H1 (cell line): Measurements from ENCODE around the gene TMPRSS15. TPM values are rescaled to one million over a fixed set of nuclear protein-coding genes. Genes with fewer than 3 reads are reported as not detected.

ENCODE experiments used
- CTCF ChIA-PET: fragments of 300-600 bp; sonication (Branson Sonifier 250); formaldehyde crosslinking; loops from one replicate; lab custom pipeline; 2021; ENCODE audit not compliant: partially characterized antibody; lab: Charles Lee
- POLR2A ChIA-PET: fragments of 300-600 bp; sonication (Branson Sonifier 250); formaldehyde crosslinking; loops from one replicate; lab custom pipeline; 2021; ENCODE audit warnings: inconsistent platforms; ENCODE audit not compliant: partially characterized antibody; lab: Charles Lee
- DNase-seq, 2 experiments: peaks; one replicate each; pipeline versions ENCODE4 v3.0.0 to v3.0.0-alpha.2; 2010 to 2022; ENCODE audit warnings: low spot score in 2 of 2, low read depth in 1 of 2, mixed read lengths in 1 of 2
- FAIRE-seq: peaks from 2 replicates; lab custom pipeline; 2011; peaks lifted over from hg19 to GRCh38; lab: Jason Lieb, UNC
- H2AFZ ChIP-seq: 2 replicates; pipeline ENCODE4 v1.8.1; 2012; ENCODE audit warnings: low read length, inconsistent platforms
- H2AK5ac ChIP-seq: 2 replicates; pipeline ENCODE4 v1.6.1; 2013; ENCODE audit warnings: low read depth, low read length
- H2BK120ac ChIP-seq: replicated peaks from 2 replicates; pipeline ENCODE3; 2013; ENCODE audit warnings: low read depth, low read length, inconsistent platforms
- H2BK12ac ChIP-seq: 2 replicates; pipeline ENCODE4 v1.6.1; 2013; ENCODE audit warnings: low read depth, low read length
- H2BK15ac ChIP-seq: 2 replicates; pipeline ENCODE4 v1.6.1; 2013; ENCODE audit warnings: low read length
- H2BK20ac ChIP-seq: 2 replicates; pipeline ENCODE4 v1.6.1; 2013; ENCODE audit warnings: low read length
- H2BK5ac ChIP-seq: 2 replicates; pipeline ENCODE4 v1.6.1; 2013; ENCODE audit warnings: low read depth, low read length
- H3K14ac ChIP-seq: 2 replicates; pipeline ENCODE4 v1.6.1; 2013; ENCODE audit warnings: inconsistent platforms; ENCODE audit not compliant: insufficient read length
- H3K18ac ChIP-seq: 2 replicates; pipeline ENCODE4 v1.6.1; 2013; ENCODE audit warnings: low read length; ENCODE audit errors: extremely low read depth
- H3K23ac ChIP-seq: 2 replicates; pipeline ENCODE4 v1.6.1; 2013; ENCODE audit warnings: inconsistent platforms; ENCODE audit not compliant: insufficient read length
- H3K23me2 ChIP-seq: 2 replicates; pipeline ENCODE4 v1.6.1; 2013; ENCODE audit warnings: low read depth, low read length
- H3K27ac ChIP-seq: 2 replicates; pipeline ENCODE4 v1.6.1; 2011; ENCODE audit warnings: low read depth, low read length, inconsistent platforms
- H3K27me3 ChIP-seq, 4 experiments: replicated peaks in 1 of 4; 1 replicate in 1 of 4; 2 replicates in 3 of 4; pipeline versions ENCODE4 v1.6.1 to v1.8.1; 2011 to 2013; ENCODE audit warnings: low read length in 3 of 4, mild to moderate bottlenecking in 3 of 4, inconsistent platforms in 2 of 4, mixed read lengths in 2 of 4, moderate library complexity in 1 of 4; ENCODE audit not compliant: control insufficient read depth in 3 of 4, insufficient read depth in 3 of 4; ENCODE audit errors: extremely low read depth in 1 of 4
- H3K36me3 ChIP-seq, 4 experiments: 2 replicates each; pipeline versions ENCODE4 v1.6.1 to v1.8.1; 2011 to 2013; ENCODE audit warnings: mild to moderate bottlenecking in 4 of 4, low read length in 3 of 4, moderate library complexity in 2 of 4, control low read depth in 1 of 4, inconsistent platforms in 1 of 4; ENCODE audit not compliant: insufficient read depth in 4 of 4, control insufficient read depth in 2 of 4
- H3K4ac ChIP-seq: replicated peaks from 2 replicates; pipeline ENCODE3; 2013; ENCODE audit warnings: low read length, low read depth, mixed read lengths, inconsistent platforms; ENCODE audit not compliant: insufficient read length
- H3K4me1 ChIP-seq, 4 experiments: replicated peaks in 1 of 4; 1 replicate in 1 of 4; 2 replicates in 3 of 4; pipeline versions ENCODE4 v1.6.1 to v1.8.1; 2011 to 2013; ENCODE audit warnings: low read length in 3 of 4, inconsistent platforms in 2 of 4, mixed read lengths in 1 of 4; ENCODE audit not compliant: insufficient read depth in 4 of 4, control insufficient read depth in 3 of 4
- H3K4me2 ChIP-seq, 2 experiments: 2 replicates each; pipeline versions ENCODE4 v1.6.1 to v1.8.1; 2011 to 2013; ENCODE audit warnings: low read depth in 2 of 2, low read length in 2 of 2, control low read depth in 1 of 2, inconsistent platforms in 1 of 2, mild to moderate bottlenecking in 1 of 2; ENCODE audit not compliant: insufficient read depth in 1 of 2
- H3K4me3 ChIP-seq, 4 experiments: fragments of 200-600, 300-600 bp in 1 of 4; sonication (generic), shearing (Covaris generic), sonication (Bioruptor Twin) in 1 of 4; 2 replicates each; pipeline versions ENCODE4 v1.5.1 to v1.8.1; 2011 to 2016; ENCODE audit warnings: low read length in 4 of 4, low read depth in 3 of 4, control low read depth in 2 of 4, inconsistent platforms in 2 of 4, mild to moderate bottlenecking in 2 of 4, mixed read lengths in 1 of 4, moderate library complexity in 1 of 4; ENCODE audit not compliant: insufficient read depth in 2 of 4; ENCODE audit errors: extremely low read depth in 1 of 4
- H3K56ac ChIP-seq: replicated peaks from 2 replicates; pipeline ENCODE3; 2013; ENCODE audit warnings: low read depth, mild to moderate bottlenecking, mixed read lengths, low read length, inconsistent platforms; ENCODE audit not compliant: insufficient read length
- H3K79me1 ChIP-seq: 2 replicates; pipeline ENCODE4 v1.6.1; 2013; ENCODE audit warnings: low read depth, low read length, control low read depth
- H3K79me2 ChIP-seq, 2 experiments: 2 replicates each; pipeline versions ENCODE4 v1.6.1 to v1.8.1; 2012 to 2013; ENCODE audit warnings: low read length in 2 of 2, mild to moderate bottlenecking in 2 of 2, inconsistent platforms in 1 of 2; ENCODE audit not compliant: insufficient read depth in 2 of 2, control insufficient read depth in 1 of 2
- H3K9ac ChIP-seq, 4 experiments: replicated peaks in 1 of 4; 1 replicate in 1 of 4; 2 replicates in 3 of 4; pipeline versions ENCODE4 v1.6.1 to v1.8.1; 2011 to 2013; ENCODE audit warnings: low read depth in 3 of 4, low read length in 3 of 4, control low read depth in 2 of 4, mild to moderate bottlenecking in 2 of 4, moderate library complexity in 2 of 4, inconsistent platforms in 1 of 4; ENCODE audit errors: extremely low read depth in 1 of 4
- H3K9me3 ChIP-seq, 2 experiments: 2 replicates each; pipeline versions ENCODE4 v1.6.1 to v1.8.1; 2012 to 2013; ENCODE audit warnings: mild to moderate bottlenecking in 2 of 2, moderate library complexity in 2 of 2, control low read depth in 1 of 2, inconsistent platforms in 1 of 2, low read depth in 1 of 2, low read length in 1 of 2, mixed read lengths in 1 of 2; ENCODE audit not compliant: insufficient read depth in 2 of 2
- H4K20me1 ChIP-seq, 2 experiments: replicated peaks in 1 of 2; 2 replicates each; pipeline versions ENCODE3 to v1.8.1; 2011 to 2013; ENCODE audit warnings: inconsistent platforms in 2 of 2, low read length in 2 of 2, mild to moderate bottlenecking in 1 of 2; ENCODE audit not compliant: insufficient read depth in 2 of 2, control insufficient read depth in 1 of 2
- H4K5ac ChIP-seq: 2 replicates; pipeline ENCODE4 v1.6.1; 2013; ENCODE audit warnings: low read length, low read depth, mixed read lengths, inconsistent platforms; ENCODE audit not compliant: insufficient read length
- H4K8ac ChIP-seq: 2 replicates; pipeline ENCODE4 v1.8.0; 2013; ENCODE audit warnings: mild to moderate bottlenecking, moderate library complexity, low read length, inconsistent platforms; ENCODE audit not compliant: insufficient read depth; ENCODE audit errors: extremely low read depth
- H4K91ac ChIP-seq: replicated peaks from 2 replicates; pipeline ENCODE3; 2013; ENCODE audit warnings: low read length, mixed read lengths, inconsistent platforms; ENCODE audit not compliant: insufficient read length
- BCL11A ChIP-seq, 2 experiments: IDR thresholded peaks; one replicate each; pipeline ENCODE4 v1.6.1; 2011; ENCODE audit warnings: low read depth in 2 of 2, low read length in 2 of 2, mild to moderate bottlenecking in 2 of 2
- KDM1A ChIP-seq: fragments of 200-600, 300-600 bp; sonication (generic); IDR thresholded peaks from 2 replicates; pipeline ENCODE4 v1.7.1; 2016; ENCODE audit warnings: mild to moderate bottlenecking, low read length, borderline replicate concordance
- SAP30 ChIP-seq: fragments of 300-600 bp; sonication (generic); IDR thresholded peaks from 2 replicates; pipeline ENCODE4 v1.7.1; 2012; ENCODE audit warnings: low read length, moderate library complexity, mild to moderate bottlenecking, inconsistent platforms; ENCODE audit not compliant: insufficient read depth, insufficient replicate concordance
- SP2 ChIP-seq: IDR thresholded peaks from 2 replicates; pipeline ENCODE4 v1.6.1; 2012; ENCODE audit warnings: mild to moderate bottlenecking, low read length, inconsistent platforms
- WGBS, 2 experiments: shearing (Covaris generic) in 1 of 2; methylation state at CpG; one replicate each; pipeline versions ENCODE4 v1.1.6 to v1.1.7; 2013 to 2015; ENCODE audit warnings: low lambda C conversion rate in 2 of 2, mixed read lengths in 2 of 2, inconsistent platforms in 1 of 2, low coverage in 1 of 2, missing lambda C conversion rate in 1 of 2; ENCODE audit not compliant: insufficient replicate concordance in 2 of 2, insufficient coverage in 1 of 2, insufficient read length in 1 of 2; ENCODE audit errors: extremely low coverage in 1 of 2, missing lambda C conversion rate in 1 of 2; 5-methylcytosine and 5-hydroxymethylcytosine counted together
- polyA plus RNA-seq, 7 experiments: library from polyadenylated mRNA; depleted of rRNA in 3 of 7; stranded (reverse) in 5 of 7; unstranded in 2 of 7; fragments of >200 nt in 5 of 7; fragments of 200-250 nt in 2 of 7; gene quantifications; 1 replicate in 5 of 7; 2 replicates in 1 of 7; 4 replicates in 1 of 7; pipeline versions ENCODE4 v1.2.1 to v1.2.3, GENCODE V29; 2011 to 2013; ENCODE audit warnings: missing spikeins in 2 of 7, mixed read lengths in 2 of 7
- total RNA-seq: library from RNA; stranded (reverse); fragmentation: NEBNext Ultra II Directional; extraction: Animal tissue kit (Norgen Biotek cat#: 25700); gene quantifications from 2 replicates; pipeline ENCODE4 v1.2.1, GENCODE V29; 2021

The TMPRSS15 gene
- total and polyA plus RNA-seq, 2 of the 8 experiments (the other 6 are each of a cell fraction or from before 2014, with no cell fraction given) = not detected

- ChIA-PET CTCF (no interaction called here), POLR2A (no interaction called here)
- H4K91ac ChIP-seq = no peak overlapping the region
- H3K4me3 ChIP-seq = no peak overlapping the region
- H3K27ac ChIP-seq = no peak overlapping the region
- H3K9ac ChIP-seq = no peak overlapping the region
- H2BK120ac ChIP-seq = no peak overlapping the region
- H3K4me1 ChIP-seq = peaks cover 0 to 6% (median 0%) of the 10 kb centered on the region in 4 experiments; a peak in 3 of 7 replicates
- H3K18ac ChIP-seq = no peak overlapping the region
- no peak overlapping the region for H3K56ac ChIP-seq
- no peak overlapping the region for H2AFZ ChIP-seq
- no peak overlapping the region for H2AK5ac ChIP-seq
- no peaks in the 10 kb centered on the region for H3K27me3 ChIP-seq
- H3K9me3 ChIP-seq = no peaks in the 10 kb centered on the region
- no peaks in the 10 kb centered on the region for H3K79me1 ChIP-seq
- no peaks in the 10 kb centered on the region for H3K36me3 ChIP-seq
- H3K79me2 ChIP-seq = no peaks in the 10 kb centered on the region
- H2BK5ac ChIP-seq = no peak overlapping the region
- H3K4me2 ChIP-seq = no peak overlapping the region
- TF ChIP-seq KDM1A = no peak
- no peak for TF ChIP-seq SAP30
- TF ChIP-seq BCL11A (IDR thresholded peaks at IDR 0.05; ENCODE audit: low read depth in 2 of 2, low read length in 2 of 2) = no peak
- TF ChIP-seq SP2 = no peak
- H3K4ac ChIP-seq = no peak overlapping the region
- no peaks in the 10 kb centered on the region for H4K20me1 ChIP-seq
- FAIRE-seq (no peak), DNase-seq (no peak)
- H3K23me2 ChIP-seq = no peaks in the 10 kb centered on the region
- H3K14ac ChIP-seq = no peak overlapping the region
- no peak overlapping the region for H2BK12ac ChIP-seq
- WGBS, 2 experiments = 80% methylated on average over 1 of the region's 1 CpG; no CpG with 5 or more reads in 1 of the 2 experiments
- H4K5ac ChIP-seq = no peak overlapping the region
- no peak overlapping the region for H2BK15ac ChIP-seq
- no peak overlapping the region for H4K8ac ChIP-seq
- H2BK20ac ChIP-seq = no peak overlapping the region
- no peak overlapping the region for H3K23ac ChIP-seq
Observed at GRCh38 chr21:18409579-18409978, 6.0 kb upstream of the TMPRSS15 start.
